GM23338 (cell line): ENCODE data around the gene ATP8A2. TPM values are rescaled to one million over a fixed set of nuclear protein-coding genes. Genes with fewer than 3 reads are reported as not detected.

ENCODE experiments used
- ATAC-seq: fragments of 200-7000 bp; cut with Tn5 transposase; 3 replicates; pipeline ENCODE4 v1.9.1; 2020
- DNase-seq: peaks from one replicate; pipeline ENCODE4 v3.0.0-alpha.2; 2015; ENCODE audit warnings: low spot score
- H2AFZ ChIP-seq: fragments of 200-600 bp; sonication (generic); 2 replicates; pipeline ENCODE4 v1.8.0; 2016; ENCODE audit warnings: antibody characterized with exemption, mild to moderate bottlenecking, moderate library complexity
- H3F3A ChIP-seq: fragments of 200-600 bp; sonication (generic); replicated peaks from 2 replicates; pipeline ENCODE4 v1.8.0; 2017; ENCODE audit warnings: antibody characterized with exemption, mixed run types, low read depth
- H3K27ac ChIP-seq: fragments of 200-600 bp; sonication (generic); 2 replicates; pipeline ENCODE4 v1.6.1; 2016; ENCODE audit warnings: low read depth
- H3K27me3 ChIP-seq: fragments of 200-600 bp; sonication (generic); 2 replicates; pipeline ENCODE4 v1.8.0; 2016; ENCODE audit warnings: mild to moderate bottlenecking, mixed run types, moderate library complexity; ENCODE audit not compliant: insufficient read depth
- H3K36me3 ChIP-seq: fragments of 200-600 bp; sonication (generic); 2 replicates; pipeline ENCODE4 v1.8.0; 2016; ENCODE audit warnings: mild to moderate bottlenecking; ENCODE audit not compliant: insufficient read depth
- H3K4me1 ChIP-seq: fragments of 200-600 bp; sonication (generic); 2 replicates; pipeline ENCODE4 v1.8.0; 2016; ENCODE audit warnings: mild to moderate bottlenecking, moderate library complexity; ENCODE audit not compliant: insufficient read depth
- H3K4me2 ChIP-seq: fragments of 200-600 bp; sonication (generic); 2 replicates; pipeline ENCODE4 v1.7.1; 2017; ENCODE audit warnings: mixed run types
- H3K4me3 ChIP-seq: fragments of 200-600 bp; sonication (generic); 2 replicates; pipeline ENCODE4 v1.6.1; 2016; ENCODE audit warnings: mixed run types
- H3K79me2 ChIP-seq: fragments of 200-600 bp; sonication (generic); replicated peaks from 2 replicates; pipeline ENCODE4 v1.8.0; 2017; ENCODE audit warnings: mild to moderate bottlenecking; ENCODE audit not compliant: insufficient read depth
- H3K9me2 ChIP-seq: fragments of 200-600 bp; sonication (generic); 2 replicates; pipeline ENCODE4 v1.8.0; 2017; ENCODE audit not compliant: insufficient read depth
- H4K20me1 ChIP-seq: fragments of 200-600 bp; sonication (generic); replicated peaks from 2 replicates; pipeline ENCODE4 v1.8.0; 2017; ENCODE audit warnings: mild to moderate bottlenecking; ENCODE audit not compliant: insufficient read depth
- H3K27ac Mint-ChIP-seq: 2 replicates; pipeline ENCODE4 v1.8.0; 2020; ENCODE audit warnings: inconsistent platforms, mild to moderate bottlenecking, moderate library complexity, mixed read lengths
- H3K27me3 Mint-ChIP-seq: 3 replicates; pipeline ENCODE4 v1.8.0; 2022; ENCODE audit warnings: low read depth, mild to moderate bottlenecking, moderate library complexity, mixed read lengths, inconsistent platforms; ENCODE audit not compliant: insufficient read depth, poor library complexity
- H3K36me3 Mint-ChIP-seq: 3 replicates; pipeline ENCODE4 v1.8.0; 2021; ENCODE audit warnings: low read depth, mild to moderate bottlenecking, inconsistent platforms, moderate library complexity, mixed read lengths
- H3K4me1 Mint-ChIP-seq: 3 replicates; pipeline ENCODE4 v1.8.0; 2020; ENCODE audit warnings: mild to moderate bottlenecking, inconsistent platforms, mixed read lengths
- H3K4me3 Mint-ChIP-seq: 3 replicates; pipeline ENCODE4 v1.8.0; 2021; ENCODE audit warnings: moderate library complexity, mild to moderate bottlenecking, inconsistent platforms, mixed read lengths
- H3K9me3 Mint-ChIP-seq: 3 replicates; pipeline ENCODE4 v1.8.0; 2020; ENCODE audit warnings: moderate library complexity, mild to moderate bottlenecking, inconsistent platforms, mixed read lengths
- CREB1 ChIP-seq: fragments of 250-450 bp; sonication (Bioruptor Pico); IDR thresholded peaks from 2 replicates; pipeline ENCODE4 v1.5.0; 2020; ENCODE audit warnings: low read depth, mild to moderate bottlenecking, moderate library complexity
- ETS1 ChIP-seq: IDR thresholded peaks from 2 replicates; pipeline ENCODE4 v1.6.1; 2016; ENCODE audit warnings: antibody characterized with exemption
- EZH2 ChIP-seq: fragments of 200-600 bp; sonication (generic); IDR thresholded peaks from one replicate; pipeline ENCODE4 v1.8.0; 2017; ENCODE audit warnings: antibody characterized with exemption, mild to moderate bottlenecking, low read depth; ENCODE audit not compliant: unreplicated experiment
- EZH2phosphoT487 ChIP-seq: fragments of 200-600 bp; sonication (generic); IDR thresholded peaks from one replicate; pipeline ENCODE4 v1.8.1; 2018; ENCODE audit warnings: antibody characterized with exemption; ENCODE audit not compliant: unreplicated experiment
- JUNB ChIP-seq: IDR thresholded peaks from one replicate; pipeline ENCODE4 v1.6.1; 2016; ENCODE audit warnings: antibody characterized with exemption; ENCODE audit not compliant: unreplicated experiment
- NANOG ChIP-seq: IDR thresholded peaks from 2 replicates; pipeline ENCODE4 v1.6.1; 2016; ENCODE audit warnings: antibody characterized with exemption, borderline replicate concordance
- ZNF114 ChIP-seq: fragments of 250-450 bp; sonication (Bioruptor Pico); IDR thresholded peaks from 2 replicates; pipeline ENCODE4 v1.5.0; 2020; ENCODE audit warnings: mild to moderate bottlenecking, moderate library complexity
- ZNF331 ChIP-seq: fragments of 250-450 bp; sonication (Bioruptor Pico); IDR thresholded peaks from 2 replicates; pipeline ENCODE4 v1.5.0; 2020; ENCODE audit warnings: low read depth, mild to moderate bottlenecking, moderate library complexity
- polyA plus RNA-seq: library from polyadenylated mRNA; unstranded; fragments of >200 nt; fragmentation: Nextera tagmentation; extraction: Ambion mirVana; gene quantifications from 2 replicates; pipeline ENCODE4 v1.2.1, GENCODE V29; 2016
- total RNA-seq: library from RNA; depleted of rRNA; stranded (reverse); fragments of >200 nt; shearing (Covaris generic); gene quantifications from 2 replicates; pipeline ENCODE4 v1.2.3, GENCODE V29; 2014
- TF ChIP-seq, protein P1 (sequence below): IDR thresholded peaks from one replicate; pipeline ENCODE4 v1.6.1; 2018; ENCODE audit warnings: antibody characterized with exemption; ENCODE audit not compliant: unreplicated experiment

ATP8A2 gene
- total and polyA plus RNA-seq, 2 experiments from 2014 or later = 5.7 to 8.8 TPM

- H4K20me1 ChIP-seq = no peaks in the 10 kb centered on the region
- peaks cover 20% of the 10 kb centered on the region for H3K27me3 ChIP-seq
- TF ChIP-seq NANOG = no peak
- TF ChIP-seq, protein P1, sequence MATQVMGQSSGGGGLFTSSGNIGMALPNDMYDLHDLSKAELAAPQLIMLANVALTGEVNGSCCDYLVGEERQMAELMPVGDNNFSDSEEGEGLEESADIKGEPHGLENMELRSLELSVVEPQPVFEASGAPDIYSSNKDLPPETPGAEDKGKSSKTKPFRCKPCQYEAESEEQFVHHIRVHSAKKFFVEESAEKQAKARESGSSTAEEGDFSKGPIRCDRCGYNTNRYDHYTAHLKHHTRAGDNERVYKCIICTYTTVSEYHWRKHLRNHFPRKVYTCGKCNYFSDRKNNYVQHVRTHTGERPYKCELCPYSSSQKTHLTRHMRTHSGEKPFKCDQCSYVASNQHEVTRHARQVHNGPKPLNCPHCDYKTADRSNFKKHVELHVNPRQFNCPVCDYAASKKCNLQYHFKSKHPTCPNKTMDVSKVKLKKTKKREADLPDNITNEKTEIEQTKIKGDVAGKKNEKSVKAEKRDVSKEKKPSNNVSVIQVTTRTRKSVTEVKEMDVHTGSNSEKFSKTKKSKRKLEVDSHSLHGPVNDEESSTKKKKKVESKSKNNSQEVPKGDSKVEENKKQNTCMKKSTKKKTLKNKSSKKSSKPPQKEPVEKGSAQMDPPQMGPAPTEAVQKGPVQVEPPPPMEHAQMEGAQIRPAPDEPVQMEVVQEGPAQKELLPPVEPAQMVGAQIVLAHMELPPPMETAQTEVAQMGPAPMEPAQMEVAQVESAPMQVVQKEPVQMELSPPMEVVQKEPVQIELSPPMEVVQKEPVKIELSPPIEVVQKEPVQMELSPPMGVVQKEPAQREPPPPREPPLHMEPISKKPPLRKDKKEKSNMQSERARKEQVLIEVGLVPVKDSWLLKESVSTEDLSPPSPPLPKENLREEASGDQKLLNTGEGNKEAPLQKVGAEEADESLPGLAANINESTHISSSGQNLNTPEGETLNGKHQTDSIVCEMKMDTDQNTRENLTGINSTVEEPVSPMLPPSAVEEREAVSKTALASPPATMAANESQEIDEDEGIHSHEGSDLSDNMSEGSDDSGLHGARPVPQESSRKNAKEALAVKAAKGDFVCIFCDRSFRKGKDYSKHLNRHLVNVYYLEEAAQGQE = no peak
- no peak for TF ChIP-seq ZNF331
- TF ChIP-seq ETS1 = no peak
- TF ChIP-seq EZH2 = no peak
- no peak for TF ChIP-seq JUNB
- no peaks in the 10 kb centered on the region for H3K79me2 ChIP-seq
- no peak overlapping the region for H3K27ac ChIP-seq
- Mint-ChIP-seq H3K27me3 (peaks cover 18% of the 10 kb centered on the region), H3K36me3 (peaks cover 3% of the 10 kb centered on the region; the same call in 1 of the 3 replicates), H3K4me3 (no peak overlapping the region), H3K27ac (no peak overlapping the region), H3K9me3 (peaks cover 3% of the 10 kb centered on the region; the same call in 2 of the 3 replicates), H3K4me1 (peaks cover 25% of the 10 kb centered on the region)
- H3F3A ChIP-seq = no peaks in the 10 kb centered on the region
- ATAC-seq = no peak
- DNase-seq = no peak
- H3K4me2 ChIP-seq = no peak overlapping the region
- H3K9me2 ChIP-seq = no peaks in the 10 kb centered on the region
- no peak overlapping the region for H2AFZ ChIP-seq
- H3K36me3 ChIP-seq = no peaks in the 10 kb centered on the region
- H3K4me3 ChIP-seq = no peak overlapping the region
- 0 out of 2 replicates have a peak, but pooled peaks cover 4% of the 10 kb centered on the region for H3K4me1 ChIP-seq
These were observed 296.6 kb downstream of the ATP8A2 start for GRCh38 chr13:25668345-25668744.

DNA sequence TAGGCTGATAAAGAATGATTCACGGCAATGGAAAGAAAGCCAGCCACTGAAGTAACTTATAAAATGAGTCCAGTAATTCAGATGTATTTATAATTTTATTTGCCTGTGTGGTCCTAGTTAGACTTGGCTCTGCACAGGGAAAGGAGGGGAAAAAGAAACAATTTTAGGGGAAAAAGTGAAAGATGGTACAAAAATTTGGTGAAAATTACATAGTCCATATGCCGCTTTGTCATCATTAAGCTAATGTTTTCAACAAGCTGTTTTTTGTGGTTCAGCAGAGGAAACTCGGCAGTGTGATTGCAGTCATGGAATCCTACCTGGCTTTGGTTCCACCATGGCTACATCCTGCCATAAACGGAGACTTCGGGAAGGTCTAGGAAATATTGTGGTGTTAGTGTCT, 301.9 kb downstream of the ATP8A2 start:
- peaks cover 20% of the 10 kb centered on the region for H3K27me3 Mint-ChIP-seq
- TF ChIP-seq JUNB (no peak), ZNF114 (no peak), EZH2phosphoT487 (no peak), CREB1 (CRISPR knock-in tag) (no peak), ETS1 (no peak)
- TF ChIP-seq, protein P1 = no peak

More for the DNA sequence above, 301.9 kb downstream of the ATP8A2 start:
- Histone ChIP-seq H3K4me3 (no peak overlapping the region), H3F3A (no peaks in the 10 kb centered on the region), H4K20me1 (no peaks in the 10 kb centered on the region), H3K4me2 (no peak overlapping the region), H2AFZ (no peak overlapping the region), H3K27me3 (peaks cover 20% of the 10 kb centered on the region), H3K27ac (no peak overlapping the region), H3K79me2 (no peaks in the 10 kb centered on the region), H3K4me1 (peaks cover 13% of the 10 kb centered on the region), H3K36me3 (no peaks in the 10 kb centered on the region), H3K9me2 (no peaks in the 10 kb centered on the region)
- Mint-ChIP-seq H3K27ac (no peak overlapping the region), H3K9me3 (peaks cover 3% of the 10 kb centered on the region; the same call in 2 of the 3 replicates), H3K36me3 (peaks cover 3% of the 10 kb centered on the region; the same call in 1 of the 3 replicates), H3K4me1 (peaks cover 32% of the 10 kb centered on the region), H3K4me3 (no peak overlapping the region)
- ATAC-seq (no peak), DNase-seq (no peak)
